HEK293 (cell line): Measurements from ENCODE around the gene C16orf74.

Source experiments
- CTCF ChIA-PET: fragments of 350-600 bp; formaldehyde crosslinking; extraction: SDS; loops from one replicate; lab custom pipeline; 2021; ENCODE audit warnings: antibody characterized with exemption; lab: Yijun Ruan, JAX
- POLR2A ChIA-PET: fragments of 300-600 bp; formaldehyde crosslinking; extraction: SDS; loops from one replicate; lab custom pipeline; 2020; ENCODE audit warnings: antibody characterized with exemption, inconsistent platforms; lab: Yijun Ruan, JAX
- H3K27ac ChIP-seq: fragments of 200-500 bp; sonication (Bioruptor generic); 2 replicates; pipeline ENCODE4 v1.5.1; 2014; ENCODE audit warnings: low read depth, low read length, control low read depth, inconsistent platforms; ENCODE audit errors: extremely low read depth
- H3K36me3 ChIP-seq, 2 experiments: fragments of 200-500 bp in 1 of 2; sonication (Bioruptor generic) in 1 of 2; 1 replicate in 1 of 2; 2 replicates in 1 of 2; pipeline ENCODE4 v1.5.1; 2014 to 2017; ENCODE audit warnings: inconsistent platforms in 2 of 2, low read length in 2 of 2; ENCODE audit not compliant: control insufficient read depth in 2 of 2, insufficient read depth in 1 of 2
- H3K4me1 ChIP-seq: fragments of 200-500 bp; sonication (Bioruptor generic); 2 replicates; pipeline ENCODE4 v1.5.1; 2014; ENCODE audit warnings: mild to moderate bottlenecking, low read length, inconsistent platforms; ENCODE audit not compliant: control insufficient read depth, insufficient read depth
- H3K4me3 ChIP-seq: 2 replicates; pipeline ENCODE4 v1.5.1; 2011; ENCODE audit warnings: low read depth, mild to moderate bottlenecking, control low read depth, low read length, moderate library complexity
- H3K9me3 ChIP-seq: fragments of 200-500 bp; sonication (Bioruptor generic); 2 replicates; pipeline ENCODE4 v1.5.1; 2014; ENCODE audit warnings: low read depth, low read length, inconsistent platforms; ENCODE audit not compliant: control insufficient read depth, insufficient read depth
- EGR2 ChIP-seq: fragments of 450-650 bp; formaldehyde crosslinking; IDR thresholded peaks from 2 replicates; pipeline ENCODE4 v1.5.1; 2016; ENCODE audit warnings: low read depth, missing biosample characterization, missing genetic modification characterization
- FEZF1 ChIP-seq: fragments of 450-650 bp; formaldehyde crosslinking; IDR thresholded peaks from 2 replicates; pipeline ENCODE4 v1.5.1; 2016; ENCODE audit warnings: missing biosample characterization, missing genetic modification characterization
- ZNF311 ChIP-seq: fragments of 450-650 bp; formaldehyde crosslinking; IDR thresholded peaks from 2 replicates; pipeline ENCODE4 v1.5.1; 2017; ENCODE audit warnings: missing biosample characterization, missing genetic modification characterization, borderline replicate concordance
- ZNF426 ChIP-seq: fragments of 450-650 bp; formaldehyde crosslinking; IDR thresholded peaks from 2 replicates; pipeline ENCODE4 v1.5.1; 2017; ENCODE audit warnings: missing biosample characterization, missing genetic modification characterization, mild to moderate bottlenecking, inconsistent platforms, moderate library complexity
- ZNF529 ChIP-seq: fragments of 450-650 bp; formaldehyde crosslinking; IDR thresholded peaks from 2 replicates; pipeline ENCODE4 v1.5.1; 2017; ENCODE audit warnings: missing genetic modification characterization, missing biosample characterization; ENCODE audit not compliant: insufficient replicate concordance
- ZNF621 ChIP-seq: fragments of 450-650 bp; formaldehyde crosslinking; IDR thresholded peaks from 2 replicates; pipeline ENCODE4 v1.5.1; 2017; ENCODE audit warnings: missing biosample characterization, missing genetic modification characterization
- ZNF664 ChIP-seq: fragments of 450-650 bp; formaldehyde crosslinking; IDR thresholded peaks from 2 replicates; pipeline ENCODE4 v1.5.1; 2016; ENCODE audit warnings: missing biosample characterization, missing genetic modification characterization
- ZNF701 ChIP-seq: fragments of 450-650 bp; formaldehyde crosslinking; IDR thresholded peaks from 2 replicates; pipeline ENCODE4 v1.5.1; 2016; ENCODE audit warnings: missing biosample characterization, missing genetic modification characterization
- ZNF707 ChIP-seq: fragments of 450-650 bp; formaldehyde crosslinking; IDR thresholded peaks from 2 replicates; pipeline ENCODE4 v1.5.1; 2016; ENCODE audit warnings: missing biosample characterization, missing genetic modification characterization
- TF ChIP-seq, protein P1 (sequence below): sonication (generic); formaldehyde crosslinking; IDR thresholded peaks from 2 replicates; pipeline ENCODE4 v1.8.1; 2022; ENCODE audit warnings: mild to moderate bottlenecking, moderate library complexity, missing genetic modification reagents
- TF ChIP-seq, protein P2 (sequence below): fragments of 450-650 bp; formaldehyde crosslinking; IDR thresholded peaks from 2 replicates; pipeline ENCODE4 v1.5.1; 2016; ENCODE audit warnings: missing biosample characterization, missing genetic modification characterization, low read depth

C16orf74 gene

DNA sequence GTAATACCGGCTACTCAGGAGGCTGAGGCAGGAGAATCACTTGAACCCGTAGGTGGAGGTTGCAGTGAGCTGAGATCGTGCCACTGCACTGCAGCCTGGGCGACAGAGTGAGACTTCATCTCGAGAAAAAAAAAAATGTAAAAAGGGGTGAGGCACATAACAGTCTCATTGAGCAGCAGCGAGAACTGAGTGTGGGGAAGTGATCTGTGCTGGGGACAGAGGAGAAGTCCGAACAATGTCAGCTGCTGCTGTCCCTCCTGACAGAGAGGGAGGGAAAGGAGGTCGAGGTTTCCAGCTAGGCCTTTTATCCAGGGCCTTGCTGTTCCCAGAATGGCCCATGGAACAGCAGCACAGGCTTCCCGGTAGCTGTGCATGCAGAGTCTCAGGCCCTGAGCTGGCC lies 14.0 kb downstream of the C16orf74 start:
- H3K4me3 ChIP-seq = no peak overlapping the region
- H3K36me3 ChIP-seq = no peaks in the 10 kb centered on the region
- no peaks in the 10 kb centered on the region for H3K4me1 ChIP-seq
- ChIA-PET POLR2A (no interaction called here), CTCF (interaction anchor here (0.6 to 1.5 kb wide), 9 partner anchors 7 to 768 kb away, joined by 3 to 11 read pairs (median 3); no protein-coding TSS in a partner anchor)
- H3K9me3 ChIP-seq = no peaks in the 10 kb centered on the region
- no peak overlapping the region for H3K27ac ChIP-seq
- TF ChIP-seq FEZF1 (tag by site-specific recombination) = no peak
- no peak for TF ChIP-seq ZNF311

DNA sequence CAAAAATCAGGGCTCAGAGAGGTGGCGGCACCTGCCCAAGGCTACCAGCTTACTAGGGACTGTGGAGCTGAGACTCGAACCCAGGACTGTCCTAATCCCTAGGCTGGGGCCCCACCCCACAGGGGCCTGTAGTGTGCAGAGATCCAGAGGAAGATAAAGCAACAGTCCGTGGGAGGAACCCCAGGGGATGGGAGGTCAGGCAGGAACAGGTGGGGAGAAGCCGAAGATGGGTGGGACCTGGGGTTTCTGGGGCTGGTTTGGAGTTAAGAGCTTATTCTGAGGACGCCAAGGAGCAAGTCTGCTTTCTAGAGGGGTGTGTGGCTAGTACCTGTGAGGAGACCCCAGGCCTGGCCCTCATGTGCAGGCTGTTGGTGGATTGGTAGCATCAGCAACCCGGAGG lies 14.9 kb downstream of the C16orf74 start:
- no peaks in the 10 kb centered on the region for H3K9me3 ChIP-seq
- CTCF ChIA-PET = interaction anchor here (0.8 to 1.3 kb wide), 2 partner anchors 18 to 24 kb away, joined by 4 to 9 read pairs; no protein-coding TSS in a partner anchor
- POLR2A ChIA-PET = no interaction called here
- H3K4me1 ChIP-seq = no peaks in the 10 kb centered on the region
- H3K27ac ChIP-seq = no peak overlapping the region
- no peak overlapping the region for H3K4me3 ChIP-seq
- no peaks in the 10 kb centered on the region for H3K36me3 ChIP-seq
- no peak for TF ChIP-seq ZNF621 (tag by site-specific recombination)

DNA sequence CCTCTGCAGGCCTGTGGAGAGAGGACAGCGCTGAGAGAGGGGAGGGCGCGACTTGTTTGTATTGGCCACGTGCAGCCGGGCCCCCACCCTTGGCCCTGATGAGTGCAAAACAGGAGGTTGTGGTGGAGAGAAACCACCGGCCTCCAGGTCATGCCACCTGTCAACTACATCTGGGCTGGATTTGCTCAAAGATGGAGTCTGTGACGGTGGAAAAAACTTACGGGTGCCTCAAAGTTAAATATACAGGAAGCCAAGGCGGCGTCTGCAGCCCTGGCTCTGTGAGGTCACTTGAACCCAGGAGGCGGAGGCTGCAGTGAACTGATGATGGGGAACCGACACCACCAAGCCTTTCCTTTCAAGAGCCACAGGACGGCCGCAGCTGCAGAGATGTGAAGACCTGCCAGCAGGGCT lies 15.7 kb downstream of the C16orf74 start:
- ChIA-PET CTCF (interaction anchor here (0.8 kb wide), 1 partner anchor 25 kb away, joined by 4 read pairs; no protein-coding TSS in a partner anchor), POLR2A (no interaction called here)
- TF ChIP-seq ZNF701 (tag by site-specific recombination) = no peak
- TF ChIP-seq ZNF664 = no peak
- TF ChIP-seq ZNF529 (tag by site-specific recombination) = no peak
- H3K36me3 ChIP-seq = no peaks in the 10 kb centered on the region
- no peak overlapping the region for H3K27ac ChIP-seq
- no peak overlapping the region for H3K4me3 ChIP-seq
- no peaks in the 10 kb centered on the region for H3K4me1 ChIP-seq
- H3K9me3 ChIP-seq = no peaks in the 10 kb centered on the region

- no peak overlapping the region for H3K4me3 ChIP-seq
- H3K4me1 ChIP-seq = no peaks in the 10 kb centered on the region
- POLR2A ChIA-PET = no interaction called here
- no peaks in the 10 kb centered on the region for H3K36me3 ChIP-seq
- H3K27ac ChIP-seq = no peak overlapping the region
- CTCF ChIA-PET = interaction anchor here (0.6 to 0.7 kb wide), 2 partner anchors 17 to 293 kb away, joined by 3 read pairs; no protein-coding TSS in a partner anchor
- TF ChIP-seq, protein P1, sequence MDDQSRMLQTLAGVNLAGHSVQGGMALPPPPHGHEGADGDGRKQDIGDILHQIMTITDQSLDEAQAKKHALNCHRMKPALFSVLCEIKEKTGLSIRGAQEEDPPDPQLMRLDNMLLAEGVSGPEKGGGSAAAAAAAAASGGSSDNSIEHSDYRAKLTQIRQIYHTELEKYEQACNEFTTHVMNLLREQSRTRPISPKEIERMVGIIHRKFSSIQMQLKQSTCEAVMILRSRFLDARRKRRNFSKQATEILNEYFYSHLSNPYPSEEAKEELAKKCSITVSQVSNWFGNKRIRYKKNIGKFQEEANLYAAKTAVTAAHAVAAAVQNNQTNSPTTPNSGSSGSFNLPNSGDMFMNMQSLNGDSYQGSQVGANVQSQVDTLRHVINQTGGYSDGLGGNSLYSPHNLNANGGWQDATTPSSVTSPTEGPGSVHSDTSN (CRISPR knock-in tag) = no peak
- TF ChIP-seq ZNF707 (no peak), EGR2 (tag by site-specific recombination) (no peak), ZNF426 (tag by site-specific recombination) (no peak)
- TF ChIP-seq, protein P2, sequence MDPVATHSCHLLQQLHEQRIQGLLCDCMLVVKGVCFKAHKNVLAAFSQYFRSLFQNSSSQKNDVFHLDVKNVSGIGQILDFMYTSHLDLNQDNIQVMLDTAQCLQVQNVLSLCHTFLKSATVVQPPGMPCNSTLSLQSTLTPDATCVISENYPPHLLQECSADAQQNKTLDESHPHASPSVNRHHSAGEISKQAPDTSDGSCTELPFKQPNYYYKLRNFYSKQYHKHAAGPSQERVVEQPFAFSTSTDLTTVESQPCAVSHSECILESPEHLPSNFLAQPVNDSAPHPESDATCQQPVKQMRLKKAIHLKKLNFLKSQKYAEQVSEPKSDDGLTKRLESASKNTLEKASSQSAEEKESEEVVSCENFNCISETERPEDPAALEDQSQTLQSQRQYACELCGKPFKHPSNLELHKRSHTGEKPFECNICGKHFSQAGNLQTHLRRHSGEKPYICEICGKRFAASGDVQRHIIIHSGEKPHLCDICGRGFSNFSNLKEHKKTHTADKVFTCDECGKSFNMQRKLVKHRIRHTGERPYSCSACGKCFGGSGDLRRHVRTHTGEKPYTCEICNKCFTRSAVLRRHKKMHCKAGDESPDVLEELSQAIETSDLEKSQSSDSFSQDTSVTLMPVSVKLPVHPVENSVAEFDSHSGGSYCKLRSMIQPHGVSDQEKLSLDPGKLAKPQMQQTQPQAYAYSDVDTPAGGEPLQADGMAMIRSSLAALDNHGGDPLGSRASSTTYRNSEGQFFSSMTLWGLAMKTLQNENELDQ (tag by site-specific recombination) = no peak
- H3K9me3 ChIP-seq = no peaks in the 10 kb centered on the region
These were observed 16.4 kb downstream of the C16orf74 start for GRCh38 chr16:85734311-85735017.
